Nephron (organoid): ENCODE data around the gene TRIM10.
"Not testable (repeated sequence)": the region's sequence is repeated elsewhere in the genome, so short reads cannot be mapped to it uniquely, and the experiment has no call there.

ENCODE experiments used
- H3K27ac Mint-ChIP-seq, 3 experiments: 2 replicates each; pipeline ENCODE4 v1.8.0; 2020; ENCODE audit warnings: mixed read lengths in 3 of 3, mild to moderate bottlenecking in 2 of 3, moderate library complexity in 1 of 3
- H3K27me3 Mint-ChIP-seq: 2 replicates; pipeline ENCODE4 v1.8.0; 2021; ENCODE audit warnings: low read depth, mild to moderate bottlenecking, moderate library complexity, mixed read lengths
- H3K36me3 Mint-ChIP-seq: 2 replicates; pipeline ENCODE4 v1.8.0; 2020; ENCODE audit warnings: low read depth, mixed read lengths
- H3K4me1 Mint-ChIP-seq: 2 replicates; pipeline ENCODE4 v1.8.0; 2020; ENCODE audit warnings: mixed read lengths
- H3K4me3 Mint-ChIP-seq, 3 experiments: 2 replicates each; pipeline ENCODE4 v1.8.0; 2020; ENCODE audit warnings: mild to moderate bottlenecking in 3 of 3, mixed read lengths in 3 of 3, moderate library complexity in 2 of 3
- H3K9me3 Mint-ChIP-seq: 2 replicates; pipeline ENCODE4 v1.8.0; 2020; ENCODE audit warnings: mixed read lengths
- TF ChIP-seq, protein P1 (sequence below), 3 experiments: fragments of 200-600 bp; sonication (generic); IDR thresholded peaks; one replicate each; pipeline ENCODE4 v1.5.0; 2021; ENCODE audit warnings: antibody characterized with exemption in 3 of 3; ENCODE audit not compliant: unreplicated experiment in 3 of 3

The TRIM10 gene

GRCh38 chr6:30122515-30122914, 38.5 kb downstream of the TRIM10 start:
- Mint-ChIP-seq H3K27ac (no peak overlapping the region), H3K9me3 (no peaks in the 10 kb centered on the region), H3K27me3 (peaks cover 59% of the 10 kb centered on the region), H3K4me3 (no peak overlapping the region), H3K36me3 (no peaks in the 10 kb centered on the region), H3K4me1 (peaks cover 5% of the 10 kb centered on the region)
- TF ChIP-seq, protein P1, sequence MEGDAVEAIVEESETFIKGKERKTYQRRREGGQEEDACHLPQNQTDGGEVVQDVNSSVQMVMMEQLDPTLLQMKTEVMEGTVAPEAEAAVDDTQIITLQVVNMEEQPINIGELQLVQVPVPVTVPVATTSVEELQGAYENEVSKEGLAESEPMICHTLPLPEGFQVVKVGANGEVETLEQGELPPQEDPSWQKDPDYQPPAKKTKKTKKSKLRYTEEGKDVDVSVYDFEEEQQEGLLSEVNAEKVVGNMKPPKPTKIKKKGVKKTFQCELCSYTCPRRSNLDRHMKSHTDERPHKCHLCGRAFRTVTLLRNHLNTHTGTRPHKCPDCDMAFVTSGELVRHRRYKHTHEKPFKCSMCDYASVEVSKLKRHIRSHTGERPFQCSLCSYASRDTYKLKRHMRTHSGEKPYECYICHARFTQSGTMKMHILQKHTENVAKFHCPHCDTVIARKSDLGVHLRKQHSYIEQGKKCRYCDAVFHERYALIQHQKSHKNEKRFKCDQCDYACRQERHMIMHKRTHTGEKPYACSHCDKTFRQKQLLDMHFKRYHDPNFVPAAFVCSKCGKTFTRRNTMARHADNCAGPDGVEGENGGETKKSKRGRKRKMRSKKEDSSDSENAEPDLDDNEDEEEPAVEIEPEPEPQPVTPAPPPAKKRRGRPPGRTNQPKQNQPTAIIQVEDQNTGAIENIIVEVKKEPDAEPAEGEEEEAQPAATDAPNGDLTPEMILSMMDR (IDR thresholded peaks at IDR 0.05; ENCODE audit: unreplicated experiment in 3 of 3): no peak

DNA sequence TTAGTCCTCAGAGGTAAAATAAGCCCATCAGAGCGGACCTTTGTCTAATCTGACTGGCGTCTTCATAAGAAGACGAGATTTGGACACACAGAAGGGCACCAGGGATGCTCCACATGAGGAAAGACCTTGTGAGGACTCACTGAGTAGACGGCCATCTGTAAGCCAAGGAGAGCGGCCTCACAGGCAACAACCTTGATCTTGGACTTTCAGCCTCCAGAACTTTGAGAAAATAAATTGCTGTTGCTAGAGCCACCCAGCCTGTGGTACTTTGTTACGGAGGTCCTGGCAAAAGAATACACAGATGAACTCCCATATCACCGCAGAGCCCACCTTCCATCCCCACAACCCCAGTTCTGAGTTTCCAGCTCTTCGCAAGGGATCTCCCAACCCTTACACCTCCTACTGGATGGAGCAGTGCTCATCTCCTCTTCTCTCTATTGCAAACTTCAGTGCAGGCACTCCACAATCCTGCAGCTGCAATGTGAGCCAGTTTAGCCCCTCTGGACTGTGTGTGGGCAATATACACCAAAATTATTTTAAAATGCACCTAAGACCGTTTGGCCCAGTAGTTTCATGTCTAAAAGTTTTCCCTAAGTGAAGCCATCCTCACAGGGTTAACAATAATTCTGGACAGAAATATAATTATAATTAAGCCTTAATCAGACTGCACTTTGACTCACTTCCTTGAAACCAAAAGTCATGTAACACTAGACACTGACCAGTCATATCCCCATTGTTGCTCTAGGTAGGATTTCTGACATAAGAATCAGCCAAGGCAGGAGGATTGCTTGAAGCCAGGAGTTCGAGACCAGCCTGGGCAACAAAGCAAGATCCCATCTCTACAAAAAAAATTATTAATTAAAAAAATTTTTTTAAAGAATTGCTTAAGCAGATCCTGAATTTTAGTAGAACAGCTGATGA, 39.3 kb downstream of the TRIM10 start:
- Mint-ChIP-seq H3K4me3 (no peak overlapping the region), H3K27ac (no peak overlapping the region), H3K9me3 (no peaks in the 10 kb centered on the region), H3K4me1 (no peaks in the 10 kb centered on the region), H3K36me3 (no peaks in the 10 kb centered on the region), H3K27me3 (peaks cover 51% of the 10 kb centered on the region)
- TF ChIP-seq, protein P1 (IDR thresholded peaks at IDR 0.05; ENCODE audit: unreplicated experiment in 3 of 3): no peak

GRCh38 chr6:30118691-30119090, 42.3 kb downstream of the TRIM10 start:
- not testable (repeated sequence) for H3K27ac Mint-ChIP-seq, H3K4me1 Mint-ChIP-seq, H3K4me3 Mint-ChIP-seq, H3K9me3 Mint-ChIP-seq, H3K36me3 Mint-ChIP-seq
- peaks cover 53% of the 10 kb centered on the region for H3K27me3 Mint-ChIP-seq

DNA sequence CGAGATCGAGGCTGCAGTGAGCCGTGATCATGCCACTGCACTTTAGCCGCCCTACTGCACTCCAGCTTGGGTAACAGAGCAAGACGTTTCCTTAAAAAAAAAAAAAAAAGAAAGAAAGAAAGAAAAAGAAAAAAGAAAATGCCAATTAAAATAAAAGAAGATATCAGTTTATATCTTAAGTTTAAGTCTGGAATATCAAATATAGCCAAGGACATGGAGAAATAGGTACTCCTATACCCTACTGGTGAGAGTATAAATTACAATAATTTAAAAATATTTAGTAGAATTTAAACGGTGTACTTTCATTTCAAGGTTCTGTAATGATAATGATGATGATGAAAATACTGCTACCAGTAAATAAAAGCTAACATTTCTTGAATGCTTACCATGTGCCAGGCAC, 44.3 kb downstream of the TRIM10 start:
- peaks cover 58% of the 10 kb centered on the region for H3K27me3 Mint-ChIP-seq
- no peaks in the 10 kb centered on the region for H3K9me3 Mint-ChIP-seq
- H3K4me3 Mint-ChIP-seq: no peak overlapping the region
- H3K4me1 Mint-ChIP-seq: no peaks in the 10 kb centered on the region
- no peak overlapping the region for H3K27ac Mint-ChIP-seq
- TF ChIP-seq, protein P1 (IDR thresholded peaks at IDR 0.05; ENCODE audit: unreplicated experiment in 3 of 3): peak in 1 of 3 experiments; percentile 13
- no peaks in the 10 kb centered on the region for H3K36me3 Mint-ChIP-seq

GRCh38 chr6:30113841-30114240, 47.2 kb downstream of the TRIM10 start:
- Mint-ChIP-seq H3K9me3 (no peaks in the 10 kb centered on the region), H3K27me3 (peaks cover 68% of the 10 kb centered on the region), H3K27ac (no peak overlapping the region), H3K4me1 (no peaks in the 10 kb centered on the region), H3K36me3 (no peaks in the 10 kb centered on the region), H3K4me3 (no peak overlapping the region)
- TF ChIP-seq, protein P1 (IDR thresholded peaks at IDR 0.05; ENCODE audit: unreplicated experiment in 3 of 3): no peak

DNA sequence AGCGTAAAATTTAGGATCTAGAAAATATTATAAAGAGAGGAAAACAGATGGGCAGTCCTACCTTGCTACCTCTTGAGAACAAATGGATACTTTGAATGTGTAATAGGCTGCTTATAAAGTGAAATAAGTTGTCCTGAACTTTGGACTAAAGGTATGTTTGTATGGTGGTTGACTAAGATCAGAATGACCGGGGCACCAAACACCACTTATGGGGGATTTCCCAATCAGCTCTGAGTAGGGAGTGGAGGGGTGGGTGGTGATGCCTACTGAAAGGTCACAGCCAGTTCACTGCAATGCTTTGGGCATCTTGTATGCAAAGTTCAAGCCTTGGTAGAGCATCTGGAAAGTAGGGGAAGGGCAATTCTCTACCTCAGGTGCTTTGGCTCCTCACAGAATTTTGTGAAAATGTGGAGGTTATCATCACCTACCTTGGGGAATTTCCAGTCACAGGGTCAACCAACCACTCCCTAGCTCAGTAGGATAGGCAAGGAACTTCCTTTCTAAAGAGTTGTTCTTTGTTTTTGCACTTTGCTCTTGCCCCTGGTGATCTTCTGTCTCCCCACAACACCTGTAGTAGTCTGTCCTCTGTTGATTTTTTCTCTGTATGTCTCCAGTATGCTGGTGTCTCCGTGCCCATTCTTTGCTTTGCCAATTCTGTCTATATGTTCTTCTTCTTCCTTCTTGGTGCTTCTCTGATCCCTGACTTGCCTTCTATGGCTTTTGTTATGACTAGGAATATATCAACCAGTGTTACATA, 47.8 kb downstream of the TRIM10 start, which contains the start of gene TRIM31:
TSS of gene TRIM31 (minus strand) at position 88 of the 757 bp plus-strand sequence. CDS start 285 bp downstream, outside the sequence.
- no peaks in the 10 kb centered on the region for H3K4me1 Mint-ChIP-seq
- H3K9me3 Mint-ChIP-seq: no peaks in the 10 kb centered on the region
- no peak within 1 kb of the TSS for H3K4me3 Mint-ChIP-seq
- TF ChIP-seq, protein P1 (IDR thresholded peaks at IDR 0.05; ENCODE audit: unreplicated experiment in 3 of 3): no peak
- no peaks in the 10 kb centered on the region for H3K36me3 Mint-ChIP-seq
- H3K27ac Mint-ChIP-seq: no peak within 1 kb of the TSS
- peaks cover 72% of the 10 kb centered on the region for H3K27me3 Mint-ChIP-seq
